ENCODE data around the gene SAG.

The SAG gene

DNA sequence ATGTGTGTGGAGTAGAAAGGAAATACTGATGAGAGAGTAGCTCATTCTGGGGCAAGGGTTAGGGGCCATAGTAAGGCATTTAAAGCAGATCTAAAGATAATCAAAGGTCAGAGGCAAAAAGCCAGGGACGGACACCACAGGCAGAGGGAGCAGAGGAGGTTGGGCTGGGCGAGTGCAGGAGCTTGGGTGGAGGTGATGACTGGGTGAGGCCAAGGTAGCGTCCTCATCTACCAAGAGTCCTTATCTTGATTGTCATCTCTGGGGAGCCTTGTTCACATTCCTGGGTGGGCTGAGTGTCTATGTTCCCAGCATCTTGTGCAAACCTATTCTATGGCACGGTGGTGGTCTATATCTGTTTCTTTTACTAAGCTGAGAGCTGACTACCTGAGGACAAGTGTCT lies 26.1 kb upstream of the SAG start:
- H3K27ac ChIP-seq (ENCODE audit: low read length): no peak overlapping the region
- H3K4me1 ChIP-seq (ENCODE audit: low read length): no peaks in the 10 kb centered on the region
- H3K36me3 ChIP-seq (replicated peaks; ENCODE audit: insufficient read depth, low read length): peaks cover 8% of the 10 kb centered on the region; the same call in 1 of the 2 replicates
- no peak for DNase-seq
- H4K20me1 ChIP-seq (ENCODE audit: insufficient read depth, low read length): no peaks in the 10 kb centered on the region
- H3K9ac ChIP-seq (ENCODE audit: low read length): no peak overlapping the region
- H3K4me2 ChIP-seq (ENCODE audit: low read depth, low read length): no peak overlapping the region
- H3K4me3 ChIP-seq (ENCODE audit: low read length): no peak overlapping the region
- TF ChIP-seq EZH2phosphoT487 (IDR thresholded peaks at IDR 0.05; ENCODE audit: low read length) (no peak), EZH2 (optimal IDR thresholded peaks at IDR 0.05; ENCODE audit: low read depth, low read length) (no peak)
- TF ChIP-seq, protein P1, sequence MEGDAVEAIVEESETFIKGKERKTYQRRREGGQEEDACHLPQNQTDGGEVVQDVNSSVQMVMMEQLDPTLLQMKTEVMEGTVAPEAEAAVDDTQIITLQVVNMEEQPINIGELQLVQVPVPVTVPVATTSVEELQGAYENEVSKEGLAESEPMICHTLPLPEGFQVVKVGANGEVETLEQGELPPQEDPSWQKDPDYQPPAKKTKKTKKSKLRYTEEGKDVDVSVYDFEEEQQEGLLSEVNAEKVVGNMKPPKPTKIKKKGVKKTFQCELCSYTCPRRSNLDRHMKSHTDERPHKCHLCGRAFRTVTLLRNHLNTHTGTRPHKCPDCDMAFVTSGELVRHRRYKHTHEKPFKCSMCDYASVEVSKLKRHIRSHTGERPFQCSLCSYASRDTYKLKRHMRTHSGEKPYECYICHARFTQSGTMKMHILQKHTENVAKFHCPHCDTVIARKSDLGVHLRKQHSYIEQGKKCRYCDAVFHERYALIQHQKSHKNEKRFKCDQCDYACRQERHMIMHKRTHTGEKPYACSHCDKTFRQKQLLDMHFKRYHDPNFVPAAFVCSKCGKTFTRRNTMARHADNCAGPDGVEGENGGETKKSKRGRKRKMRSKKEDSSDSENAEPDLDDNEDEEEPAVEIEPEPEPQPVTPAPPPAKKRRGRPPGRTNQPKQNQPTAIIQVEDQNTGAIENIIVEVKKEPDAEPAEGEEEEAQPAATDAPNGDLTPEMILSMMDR (IDR thresholded peaks at IDR 0.05; ENCODE audit: low read length): no peak
- H2AFZ ChIP-seq (ENCODE audit: low read length): no peak overlapping the region
- H3K79me2 ChIP-seq (ENCODE audit: low read length): no peaks in the 10 kb centered on the region
- no peaks in the 10 kb centered on the region for H3K9me2 ChIP-seq (replicated peaks; ENCODE audit: insufficient read depth, low read length)
- no peaks in the 10 kb centered on the region for H3K27me3 ChIP-seq (replicated peaks; ENCODE audit: insufficient read depth, low read length)
- no peaks in the 10 kb centered on the region for H3K9me3 ChIP-seq (replicated peaks; ENCODE audit: insufficient read depth, low read length)
- H3F3A ChIP-seq (ENCODE audit: insufficient read depth, low read length): no peaks in the 10 kb centered on the region

DNA sequence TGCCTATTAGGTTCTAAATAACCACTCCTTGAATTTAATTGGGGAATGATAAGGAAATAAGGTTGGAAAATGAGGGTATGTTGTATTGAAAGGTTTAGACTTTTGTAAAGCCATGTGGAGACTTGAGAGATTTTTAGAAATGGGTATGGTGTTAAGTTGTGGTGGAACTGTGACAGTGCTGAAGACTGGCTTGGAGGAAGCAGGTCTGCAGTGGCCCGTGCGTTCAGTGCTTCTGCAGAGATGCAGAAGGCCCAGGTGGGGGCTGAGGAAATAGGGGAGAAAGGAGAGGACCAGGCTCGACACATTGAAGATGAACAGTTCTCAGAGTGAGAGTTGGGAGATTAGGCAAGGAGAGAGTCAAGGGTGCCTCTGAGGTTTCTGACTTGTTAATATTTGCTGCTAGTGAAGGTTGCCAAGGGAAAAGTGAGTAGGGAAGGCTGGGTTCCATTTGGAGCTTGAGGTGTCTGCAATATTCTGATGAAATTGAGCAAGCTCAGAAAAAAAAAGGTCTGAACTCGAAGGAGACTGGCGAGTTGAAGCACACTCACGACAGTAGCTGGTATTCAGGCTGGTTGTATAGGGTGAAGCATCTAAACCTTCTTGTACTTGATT lies 25.5 kb upstream of the SAG start:
- no peaks in the 10 kb centered on the region for H3K9me2 ChIP-seq (replicated peaks; ENCODE audit: insufficient read depth, low read length)
- H3F3A ChIP-seq (ENCODE audit: insufficient read depth, low read length): no peaks in the 10 kb centered on the region
- no peak for DNase-seq
- H3K4me2 ChIP-seq (ENCODE audit: low read depth, low read length): no peak overlapping the region
- H3K36me3 ChIP-seq (replicated peaks; ENCODE audit: insufficient read depth, low read length): peaks cover 8% of the 10 kb centered on the region; the same call in 1 of the 2 replicates
- TF ChIP-seq, protein P1 (IDR thresholded peaks at IDR 0.05; ENCODE audit: low read length): no peak
- TF ChIP-seq EZH2 (optimal IDR thresholded peaks at IDR 0.05; ENCODE audit: low read depth, low read length) (no peak), EZH2phosphoT487 (IDR thresholded peaks at IDR 0.05; ENCODE audit: low read length) (no peak)
- H4K20me1 ChIP-seq (ENCODE audit: insufficient read depth, low read length): no peaks in the 10 kb centered on the region
- H3K9me3 ChIP-seq (replicated peaks; ENCODE audit: insufficient read depth, low read length): no peaks in the 10 kb centered on the region
- H3K27ac ChIP-seq (ENCODE audit: low read length): no peak overlapping the region
- H3K4me3 ChIP-seq (ENCODE audit: low read length): no peak overlapping the region
- H3K27me3 ChIP-seq (replicated peaks; ENCODE audit: insufficient read depth, low read length): no peaks in the 10 kb centered on the region
- H3K79me2 ChIP-seq (ENCODE audit: low read length): no peaks in the 10 kb centered on the region
- H3K9ac ChIP-seq (ENCODE audit: low read length): no peak overlapping the region
- no peak overlapping the region for H2AFZ ChIP-seq (ENCODE audit: low read length)
- no peaks in the 10 kb centered on the region for H3K4me1 ChIP-seq (ENCODE audit: low read length)

GRCh38 chr2:233285921-233286320 lies 21.7 kb upstream of the SAG start:
- Histone ChIP-seq H3K4me3 (ENCODE audit: low read length) (no peak overlapping the region), H3K36me3 (replicated peaks; ENCODE audit: insufficient read depth, low read length) (peaks cover 4% of the 10 kb centered on the region; the same call in 1 of the 2 replicates), H2AFZ (ENCODE audit: low read length) (no peak overlapping the region)

More at GRCh38 chr2:233285921-233286320, 21.7 kb upstream of the SAG start:
- H3K79me2 ChIP-seq (ENCODE audit: low read length): no peaks in the 10 kb centered on the region
- H3K9me2 ChIP-seq (replicated peaks; ENCODE audit: insufficient read depth, low read length): no peaks in the 10 kb centered on the region
- H3K4me2 ChIP-seq (ENCODE audit: low read depth, low read length): no peak overlapping the region
- H3K9me3 ChIP-seq (replicated peaks; ENCODE audit: insufficient read depth, low read length): no peaks in the 10 kb centered on the region
- no peaks in the 10 kb centered on the region for H3F3A ChIP-seq (ENCODE audit: insufficient read depth, low read length)
- no peak overlapping the region for H3K27ac ChIP-seq (ENCODE audit: low read length)
- no peaks in the 10 kb centered on the region for H3K4me1 ChIP-seq (ENCODE audit: low read length)
- no peaks in the 10 kb centered on the region for H3K27me3 ChIP-seq (replicated peaks; ENCODE audit: insufficient read depth, low read length)
- no peak for TF ChIP-seq EZH2phosphoT487 (IDR thresholded peaks at IDR 0.05; ENCODE audit: low read length)
- TF ChIP-seq, protein P1 (IDR thresholded peaks at IDR 0.05; ENCODE audit: low read length): no peak
- TF ChIP-seq EZH2 (optimal IDR thresholded peaks at IDR 0.05; ENCODE audit: low read depth, low read length): no peak
- H4K20me1 ChIP-seq (ENCODE audit: insufficient read depth, low read length): no peaks in the 10 kb centered on the region
- no peak overlapping the region for H3K9ac ChIP-seq (ENCODE audit: low read length)
- DNase-seq: no peak

Data from MM.1S (cell line).